Testis (tissue), 2 donors: ENCODE data around the gene CNPY4.

Source experiments
- POLR2A ChIP-seq: fragments of 450-650 bp; IDR thresholded peaks from one replicate; pipeline ENCODE4 v1.6.1; 2017; ENCODE audit warnings: antibody characterized with exemption, mild to moderate bottlenecking, moderate library complexity
- TF ChIP-seq, protein P1 (sequence below), 3 experiments: fragments of 450-650 bp in 2 of 3; fragments of 200-600 bp in 1 of 3; sonication (generic) in 1 of 3; IDR thresholded peaks; one replicate each; pipeline ENCODE4 v1.5.1; 2016 to 2019; ENCODE audit warnings: antibody characterized with exemption in 3 of 3, mild to moderate bottlenecking in 2 of 3, moderate library complexity in 1 of 3

DNA sequence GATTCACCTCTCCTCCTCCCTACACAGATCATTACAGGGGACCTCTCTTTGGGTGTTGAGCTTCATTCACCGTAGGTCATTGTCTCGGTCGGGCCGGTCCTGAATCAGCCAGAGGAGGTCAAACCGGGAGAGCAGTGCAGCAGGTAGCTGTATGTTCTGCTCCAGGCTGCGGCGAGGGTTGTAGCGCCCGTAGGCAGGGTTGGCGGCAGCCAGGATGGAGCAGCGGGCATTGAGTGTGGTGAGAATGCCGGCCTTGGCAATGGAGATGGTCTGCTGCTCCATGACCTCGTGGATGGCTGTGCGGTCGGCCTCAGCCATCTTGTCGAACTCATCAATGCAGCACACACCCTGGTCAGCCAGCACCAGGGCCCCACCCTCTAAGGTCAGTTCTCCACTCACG is 23.7 kb upstream of the CNPY4 start:
- TF ChIP-seq, protein P1, sequence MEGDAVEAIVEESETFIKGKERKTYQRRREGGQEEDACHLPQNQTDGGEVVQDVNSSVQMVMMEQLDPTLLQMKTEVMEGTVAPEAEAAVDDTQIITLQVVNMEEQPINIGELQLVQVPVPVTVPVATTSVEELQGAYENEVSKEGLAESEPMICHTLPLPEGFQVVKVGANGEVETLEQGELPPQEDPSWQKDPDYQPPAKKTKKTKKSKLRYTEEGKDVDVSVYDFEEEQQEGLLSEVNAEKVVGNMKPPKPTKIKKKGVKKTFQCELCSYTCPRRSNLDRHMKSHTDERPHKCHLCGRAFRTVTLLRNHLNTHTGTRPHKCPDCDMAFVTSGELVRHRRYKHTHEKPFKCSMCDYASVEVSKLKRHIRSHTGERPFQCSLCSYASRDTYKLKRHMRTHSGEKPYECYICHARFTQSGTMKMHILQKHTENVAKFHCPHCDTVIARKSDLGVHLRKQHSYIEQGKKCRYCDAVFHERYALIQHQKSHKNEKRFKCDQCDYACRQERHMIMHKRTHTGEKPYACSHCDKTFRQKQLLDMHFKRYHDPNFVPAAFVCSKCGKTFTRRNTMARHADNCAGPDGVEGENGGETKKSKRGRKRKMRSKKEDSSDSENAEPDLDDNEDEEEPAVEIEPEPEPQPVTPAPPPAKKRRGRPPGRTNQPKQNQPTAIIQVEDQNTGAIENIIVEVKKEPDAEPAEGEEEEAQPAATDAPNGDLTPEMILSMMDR (IDR thresholded peaks at IDR 0.05) = no peak
- no peak for TF ChIP-seq POLR2A
